Natural killer cell (primary cell): ENCODE measurements around the gene GRHL1. TPM values are rescaled to one million over a fixed set of nuclear protein-coding genes. Genes with fewer than 3 reads are reported as not detected.

Experiments used
- ATAC-seq, 3 donors: fragments of 150-1000 bp in 2 of 3; fragments of 200-7000 bp in 1 of 3; cut with Tn5 transposase; 1 replicate in 1 of 3; 2 replicates in 2 of 3; pipeline ENCODE4 v1.10.0; 2021; ENCODE audit warnings: mild to moderate bottlenecking in 2 of 3, moderate library complexity in 2 of 3
- DNase-seq, 2 donors: peaks; one replicate each; pipeline versions ENCODE4 v3.0.0 to v3.0.0-alpha.2; 2013 to 2021; ENCODE audit warnings: mixed read lengths in 1 of 2
- H3K27ac ChIP-seq: one replicate; pipeline ENCODE4 v1.5.1; 2013; ENCODE audit warnings: mild to moderate bottlenecking, low read length
- H3K27me3 ChIP-seq: one replicate; pipeline ENCODE4 v1.6.1; 2013; ENCODE audit warnings: low read length; ENCODE audit not compliant: control insufficient read depth, insufficient read depth
- H3K36me3 ChIP-seq: one replicate; pipeline ENCODE4 v1.6.1; 2013; ENCODE audit warnings: low read length; ENCODE audit not compliant: control insufficient read depth, insufficient read depth
- H3K4me1 ChIP-seq: one replicate; pipeline ENCODE4 v1.6.1; 2013; ENCODE audit warnings: low read length; ENCODE audit not compliant: control insufficient read depth, insufficient read depth
- H3K4me3 ChIP-seq: one replicate; pipeline ENCODE4 v1.5.1; 2013; ENCODE audit warnings: low read length
- H3K9me3 ChIP-seq: one replicate; pipeline ENCODE4 v1.6.1; 2013; ENCODE audit warnings: low read length; ENCODE audit not compliant: control insufficient read depth, insufficient read depth
- H3K27ac Mint-ChIP-seq, 2 donors: one replicate each; pipeline ENCODE4 v1.8.0; 2022; ENCODE audit warnings: mild to moderate bottlenecking in 2 of 2, mixed read lengths in 2 of 2, moderate library complexity in 1 of 2
- H3K27me3 Mint-ChIP-seq, 2 donors: one replicate each; pipeline ENCODE4 v1.8.0; 2022; ENCODE audit warnings: low read depth in 2 of 2, mixed read lengths in 2 of 2
- H3K36me3 Mint-ChIP-seq: one replicate; pipeline ENCODE4 v1.8.0; 2022; ENCODE audit warnings: mixed read lengths
- H3K4me1 Mint-ChIP-seq, 2 donors: one replicate each; pipeline ENCODE4 v1.8.0; 2022; ENCODE audit warnings: mixed read lengths in 2 of 2
- H3K4me3 Mint-ChIP-seq: one replicate; pipeline ENCODE4 v1.8.0; 2022; ENCODE audit warnings: mild to moderate bottlenecking, moderate library complexity, mixed read lengths
- H3K9me3 Mint-ChIP-seq, 2 donors: one replicate each; pipeline ENCODE4 v1.8.0; 2022; ENCODE audit warnings: mixed read lengths in 2 of 2
- CTCF ChIP-seq: fragments of 200-600 bp; IDR thresholded peaks from one replicate; pipeline ENCODE4 v1.8.0; 2022; ENCODE audit warnings: antibody characterized with exemption
- WGBS: methylation state at CpG from one replicate; pipeline ENCODE4 v1.1.7; 2013; ENCODE audit warnings: missing lambda C conversion rate; ENCODE audit not compliant: insufficient coverage; 5-methylcytosine and 5-hydroxymethylcytosine counted together
- intact Hi-C: fragments of 100-400 bp; cut with micrococcal nuclease; formaldehyde crosslinking; loops from one replicate; pipeline ENCODE4 v1.14.2; 2022
- total RNA-seq, 4 donors: library from RNA; stranded (reverse); fragments of 120-200 nt in 1 of 4; gene quantifications; one replicate each; pipeline versions ENCODE4 v1.2.3 to v1.2.4, GENCODE V29; 2013 to 2022

The GRHL1 gene
- total RNA-seq, 3 donors from 2014 or later (not counting 1 experiment from before 2014, with no cell fraction given) = 1.6 to 3.6 (median 3.2) TPM

- Mint-ChIP-seq H3K36me3 (no peaks in the 10 kb centered on the region), H3K9me3 (no peaks in the 10 kb centered on the region), H3K4me3 (no peak overlapping the region), H3K27ac (no peak overlapping the region), H3K27me3 (peaks cover 30 to 36% of the 10 kb centered on the region in 2 donors), H3K4me1 (peaks cover 4 to 8% of the 10 kb centered on the region in 2 donors)
- no peak for TF ChIP-seq CTCF
- Histone ChIP-seq H3K4me3 (no peak overlapping the region), H3K27me3 (peaks cover 6% of the 10 kb centered on the region), H3K27ac (no peak overlapping the region), H3K36me3 (no peaks in the 10 kb centered on the region), H3K4me1 (peaks cover 6% of the 10 kb centered on the region), H3K9me3 (no peaks in the 10 kb centered on the region)
- ATAC-seq (no peak), DNase-seq (no peak)
- intact Hi-C loops = no loop called here
- WGBS = 80% methylated on average over 7 of the region's 7 CpGs
Measured at GRCh38 chr2:9945596-9945995, 5.9 kb upstream of the GRHL1 start.

- H3K27me3 Mint-ChIP-seq = peaks cover 31 to 36% of the 10 kb centered on the region in 2 donors
- Histone ChIP-seq H3K4me1 (peaks cover 8% of the 10 kb centered on the region), H3K36me3 (no peaks in the 10 kb centered on the region), H3K4me3 (no peak overlapping the region), H3K27ac (no peak overlapping the region), H3K9me3 (no peaks in the 10 kb centered on the region), H3K27me3 (peaks cover 6% of the 10 kb centered on the region)
- peaks cover 6 to 10% of the 10 kb centered on the region in 2 donors for H3K4me1 Mint-ChIP-seq
- ATAC-seq (no peak), DNase-seq (no peak)
- intact Hi-C loops = no loop called here
- whole genome bisulfite sequencing = 79% methylated on average over 7 of the region's 7 CpGs
- no peak overlapping the region for H3K27ac Mint-ChIP-seq
- no peak for TF ChIP-seq CTCF
- no peaks in the 10 kb centered on the region for H3K9me3 Mint-ChIP-seq
- no peaks in the 10 kb centered on the region for H3K36me3 Mint-ChIP-seq
- H3K4me3 Mint-ChIP-seq = no peak overlapping the region
Measured at GRCh38 chr2:9946076-9946475, 5.4 kb upstream of the GRHL1 start.

DNA sequence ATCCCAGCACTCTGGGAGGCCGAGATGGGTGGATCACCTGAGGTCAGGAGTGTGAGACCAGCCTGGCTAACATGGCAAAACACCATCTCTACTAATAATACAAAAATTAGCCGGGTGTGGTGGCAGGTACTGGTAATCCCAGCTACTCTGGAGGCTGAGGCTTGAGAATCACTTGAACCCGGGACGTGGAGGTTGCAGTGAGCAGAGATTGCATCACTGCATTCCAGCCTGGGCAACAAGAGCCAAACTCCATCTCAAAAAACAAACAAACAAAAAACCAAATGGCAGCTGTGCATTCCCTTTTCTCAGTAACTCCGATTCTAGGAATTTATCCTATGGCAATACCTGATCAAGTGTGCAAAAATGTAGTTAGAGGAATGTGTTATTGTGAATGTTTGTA, 4.7 kb upstream of the GRHL1 start:
- WGBS = 92% methylated on average over 4 of the region's 5 CpGs
- Mint-ChIP-seq H3K27me3 (peaks cover 31 to 36% of the 10 kb centered on the region in 2 donors), H3K4me3 (no peak overlapping the region), H3K9me3 (no peaks in the 10 kb centered on the region), H3K27ac (no peak overlapping the region), H3K36me3 (no peaks in the 10 kb centered on the region), H3K4me1 (peaks cover 6 to 10% of the 10 kb centered on the region in 2 donors)
- Histone ChIP-seq H3K4me3 (no peak overlapping the region), H3K27me3 (peaks cover 6% of the 10 kb centered on the region), H3K36me3 (no peaks in the 10 kb centered on the region), H3K27ac (no peak overlapping the region), H3K4me1 (peaks cover 8% of the 10 kb centered on the region), H3K9me3 (no peaks in the 10 kb centered on the region)
- intact Hi-C loops = no loop called here
- ATAC-seq (no peak), DNase-seq (no peak)
- no peak for TF ChIP-seq CTCF

- Mint-ChIP-seq H3K27me3 (peaks cover 35 to 50% of the 10 kb centered on the region in 2 donors), H3K27ac (no peak overlapping the region), H3K36me3 (no peaks in the 10 kb centered on the region), H3K9me3 (no peaks in the 10 kb centered on the region), H3K4me1 (peaks cover 12 to 16% of the 10 kb centered on the region in 2 donors), H3K4me3 (peak overlapping the region; percentile 58)
- no peak for TF ChIP-seq CTCF
- H3K9me3 ChIP-seq = no peaks in the 10 kb centered on the region
- no peak overlapping the region for H3K27ac ChIP-seq
- no peaks in the 10 kb centered on the region for H3K36me3 ChIP-seq
- H3K4me1 ChIP-seq = peaks cover 12% of the 10 kb centered on the region
- peaks cover 14% of the 10 kb centered on the region for H3K27me3 ChIP-seq
- DNase-seq (no peak), ATAC-seq (no peak)
- intact Hi-C loops = no loop called here
- no peak overlapping the region for H3K4me3 ChIP-seq
- 93% methylated on average over 5 of the region's 6 CpGs for WGBS
Measured at GRCh38 chr2:9948721-9949120, 2.8 kb upstream of the GRHL1 start.
